PC-3 (cell line): Measurements from ENCODE around the gene ARNT2. TPM values are rescaled to one million over a fixed set of nuclear protein-coding genes. Genes with fewer than 3 reads are reported as not detected.

ENCODE experiments used
- ATAC-seq: fragments of 200-7000 bp; cut with Tn5 transposase; 2 replicates; pipeline ENCODE4 v1.9.1; 2020; ENCODE audit warnings: mild to moderate bottlenecking, moderate library complexity
- BruUV-seq: library from RNA; stranded (reverse); fragments of 400-500 nt; replicated peaks from 2 replicates; lab custom pipeline; 2021; lab: Mats Ljungman, UMichigan
- CTCF ChIA-PET: fragments of 300-600 bp; sonication (Branson Sonifier 250); formaldehyde crosslinking; loops from one replicate; lab custom pipeline; 2022; ENCODE audit warnings: antibody characterized with exemption; lab: Charles Lee
- POLR2A ChIA-PET: fragments of 300-600 bp; sonication (Branson Sonifier 250); formaldehyde crosslinking; loops from one replicate; lab custom pipeline; 2022; ENCODE audit warnings: antibody characterized with exemption; ENCODE audit not compliant: unreplicated experiment; lab: Charles Lee
- DNase-seq: peaks from one replicate; pipeline ENCODE4 v3.0.0-alpha.2; 2015
- H2AFZ ChIP-seq: fragments of 300-600 bp; sonication (generic); 2 replicates; pipeline ENCODE4 v1.6.0; 2016; ENCODE audit warnings: antibody characterized with exemption, low read length
- H3F3A ChIP-seq: fragments of 300-600 bp; sonication (generic); one replicate; pipeline ENCODE4 v1.6.0; 2017; ENCODE audit warnings: antibody characterized with exemption, low read length, control low read depth, mild to moderate bottlenecking; ENCODE audit not compliant: unreplicated experiment
- H3K27ac ChIP-seq: fragments of 300-600 bp; sonication (generic); 2 replicates; pipeline ENCODE4 v1.5.1; 2016; ENCODE audit warnings: mild to moderate bottlenecking, low read length
- H3K27me3 ChIP-seq: fragments of 300-600 bp; sonication (generic); 2 replicates; pipeline ENCODE4 v1.6.1; 2016; ENCODE audit warnings: low read length, mixed read lengths
- H3K36me3 ChIP-seq: fragments of 300-600 bp; sonication (generic); 2 replicates; pipeline ENCODE4 v1.6.1; 2016; ENCODE audit warnings: low read depth, mixed run types, low read length, mixed read lengths
- H3K4me1 ChIP-seq: fragments of 300-600 bp; sonication (generic); 2 replicates; pipeline ENCODE4 v1.5.1; 2016; ENCODE audit warnings: low read length; ENCODE audit not compliant: insufficient read depth
- H3K4me2 ChIP-seq: fragments of 300-600 bp; sonication (generic); 2 replicates; pipeline ENCODE4 v1.6.0; 2016; ENCODE audit warnings: low read length
- H3K4me3 ChIP-seq: fragments of 300-600 bp; sonication (generic); 2 replicates; pipeline ENCODE4 v1.5.1; 2016; ENCODE audit warnings: mild to moderate bottlenecking, low read length, mixed read lengths
- H3K79me2 ChIP-seq: fragments of 300-600 bp; sonication (generic); 2 replicates; pipeline ENCODE4 v1.6.1; 2017; ENCODE audit warnings: low read length, mixed read lengths
- H3K9ac ChIP-seq: fragments of 300-600 bp; sonication (generic); 2 replicates; pipeline ENCODE4 v1.6.0; 2016; ENCODE audit warnings: mild to moderate bottlenecking, low read length
- H3K9me2 ChIP-seq: fragments of 300-600 bp; sonication (generic); replicated peaks from 2 replicates; pipeline ENCODE4 v1.6.1; 2016; ENCODE audit warnings: mixed run types, low read length, mixed read lengths
- H3K9me3 ChIP-seq: fragments of 300-600 bp; sonication (generic); 2 replicates; pipeline ENCODE4 v1.6.1; 2016; ENCODE audit warnings: low read length, mixed read lengths
- H4K20me1 ChIP-seq: fragments of 300-600 bp; sonication (generic); 2 replicates; pipeline ENCODE4 v1.6.1; 2016; ENCODE audit warnings: low read length, mixed read lengths
- EZH2 ChIP-seq: fragments of 300-600 bp; sonication (generic); IDR thresholded peaks from one replicate; pipeline ENCODE4 v1.6.1; 2017; ENCODE audit warnings: antibody characterized with exemption, mild to moderate bottlenecking, low read length; ENCODE audit not compliant: unreplicated experiment
- EZH2phosphoT487 ChIP-seq: fragments of 300-600 bp; sonication (generic); IDR thresholded peaks from 2 replicates; pipeline ENCODE4 v1.6.1; 2018; ENCODE audit warnings: mild to moderate bottlenecking, antibody characterized with exemption, low read length, borderline replicate concordance
- intact Hi-C: fragments of 100-400 bp; cut with micrococcal nuclease; formaldehyde crosslinking; loops from 2 replicates; pipeline ENCODE4 v1.9.0; 2023
- total RNA-seq: library from RNA; depleted of rRNA; stranded (reverse); fragments of >200 nt; gene quantifications from 2 replicates; pipeline ENCODE4 v1.2.3, GENCODE V29; 2014
- TF ChIP-seq, protein P1 (sequence below): fragments of 300-600 bp; sonication (generic); conservative IDR thresholded peaks from 2 replicates; pipeline ENCODE4 v1.5.1; 2017; ENCODE audit warnings: antibody characterized with exemption, low read depth, mild to moderate bottlenecking, low read length

The ARNT2 gene
- total RNA-seq, 1 experiment from 2014 or later, result 0.11 TPM

- no TSS peak for BruUV-seq
- no peak for TF ChIP-seq EZH2phosphoT487
- TF ChIP-seq, protein P1, sequence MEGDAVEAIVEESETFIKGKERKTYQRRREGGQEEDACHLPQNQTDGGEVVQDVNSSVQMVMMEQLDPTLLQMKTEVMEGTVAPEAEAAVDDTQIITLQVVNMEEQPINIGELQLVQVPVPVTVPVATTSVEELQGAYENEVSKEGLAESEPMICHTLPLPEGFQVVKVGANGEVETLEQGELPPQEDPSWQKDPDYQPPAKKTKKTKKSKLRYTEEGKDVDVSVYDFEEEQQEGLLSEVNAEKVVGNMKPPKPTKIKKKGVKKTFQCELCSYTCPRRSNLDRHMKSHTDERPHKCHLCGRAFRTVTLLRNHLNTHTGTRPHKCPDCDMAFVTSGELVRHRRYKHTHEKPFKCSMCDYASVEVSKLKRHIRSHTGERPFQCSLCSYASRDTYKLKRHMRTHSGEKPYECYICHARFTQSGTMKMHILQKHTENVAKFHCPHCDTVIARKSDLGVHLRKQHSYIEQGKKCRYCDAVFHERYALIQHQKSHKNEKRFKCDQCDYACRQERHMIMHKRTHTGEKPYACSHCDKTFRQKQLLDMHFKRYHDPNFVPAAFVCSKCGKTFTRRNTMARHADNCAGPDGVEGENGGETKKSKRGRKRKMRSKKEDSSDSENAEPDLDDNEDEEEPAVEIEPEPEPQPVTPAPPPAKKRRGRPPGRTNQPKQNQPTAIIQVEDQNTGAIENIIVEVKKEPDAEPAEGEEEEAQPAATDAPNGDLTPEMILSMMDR, result no peak
- TF ChIP-seq EZH2, result no peak
- no peaks in the 10 kb centered on the region for H3K9me2 ChIP-seq
- peaks cover 25% of the 10 kb centered on the region for H3K27me3 ChIP-seq
- CTCF ChIA-PET, result no interaction called here
- no peaks in the 10 kb centered on the region for H4K20me1 ChIP-seq
- ATAC-seq (no peak), DNase-seq (no peak)
- intact Hi-C loops, result no loop called here
- no peak overlapping the region for H2AFZ ChIP-seq
- no peaks in the 10 kb centered on the region for H3K36me3 ChIP-seq
- no peaks in the 10 kb centered on the region for H3K9me3 ChIP-seq
- H3K4me1 ChIP-seq, result no peaks in the 10 kb centered on the region
- H3K79me2 ChIP-seq, result no peaks in the 10 kb centered on the region
- POLR2A ChIA-PET, result no interaction called here
- H3F3A ChIP-seq, result no peaks in the 10 kb centered on the region
- H3K9ac ChIP-seq, result no peak overlapping the region
- no peak overlapping the region for H3K27ac ChIP-seq
- no peak overlapping the region for H3K4me3 ChIP-seq
- no peak overlapping the region for H3K4me2 ChIP-seq
Measured at GRCh38 chr15:80507131-80507530, 102.9 kb downstream of the ARNT2 start.

- Histone ChIP-seq H3K4me2 (no peak overlapping the region), H3F3A (no peaks in the 10 kb centered on the region), H2AFZ (no peak overlapping the region), H3K79me2 (no peaks in the 10 kb centered on the region), H3K9ac (no peak overlapping the region), H3K9me2 (no peaks in the 10 kb centered on the region), H4K20me1 (no peaks in the 10 kb centered on the region), H3K4me1 (no peaks in the 10 kb centered on the region), H3K9me3 (no peaks in the 10 kb centered on the region), H3K27ac (no peak overlapping the region), H3K4me3 (no peak overlapping the region), H3K27me3 (peaks cover 19% of the 10 kb centered on the region), H3K36me3 (no peaks in the 10 kb centered on the region)
- no TSS peak for BruUV-seq
- TF ChIP-seq EZH2 (no peak), EZH2phosphoT487 (no peak)
- TF ChIP-seq, protein P1, result no peak
- DNase-seq, result no peak
- intact Hi-C loops, result no loop called here
- ATAC-seq, result no peak
- POLR2A ChIA-PET, result no interaction called here
- CTCF ChIA-PET, result no interaction called here
Measured at GRCh38 chr15:80507638-80508316, 103.6 kb downstream of the ARNT2 start.

DNA sequence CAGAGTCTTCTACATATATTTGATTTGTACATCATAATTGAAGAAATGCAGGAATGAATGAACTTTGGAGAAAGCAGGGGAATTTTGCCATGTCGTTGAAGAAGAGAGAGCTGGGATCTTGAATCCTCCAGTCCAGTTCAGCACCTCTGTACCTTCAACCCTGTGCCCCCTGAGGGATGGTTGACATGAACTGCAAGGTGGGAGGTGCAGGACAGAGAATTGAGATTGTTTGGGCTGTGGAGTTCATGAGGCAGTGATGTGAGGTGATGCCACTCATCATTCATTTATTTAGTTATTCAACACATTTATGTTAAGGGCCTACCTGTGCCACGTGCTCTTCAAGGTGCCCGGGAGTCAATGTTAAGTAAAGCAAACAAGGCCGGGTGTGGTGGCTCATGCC is 104.6 kb downstream of the ARNT2 start:
- Histone ChIP-seq H2AFZ (no peak overlapping the region), H3K36me3 (no peaks in the 10 kb centered on the region), H3K27ac (no peak overlapping the region), H3K4me3 (no peak overlapping the region), H3K79me2 (no peaks in the 10 kb centered on the region), H3K4me2 (no peak overlapping the region), H3F3A (no peaks in the 10 kb centered on the region), H3K4me1 (no peaks in the 10 kb centered on the region), H3K27me3 (peaks cover 9% of the 10 kb centered on the region), H3K9me3 (no peaks in the 10 kb centered on the region), H3K9me2 (no peaks in the 10 kb centered on the region), H4K20me1 (no peaks in the 10 kb centered on the region), H3K9ac (no peak overlapping the region)
- DNase-seq (no peak), ATAC-seq (no peak)
- TF ChIP-seq EZH2phosphoT487, result no peak
- TF ChIP-seq, protein P1, result no peak
- BruUV-seq, result no TSS peak
- CTCF ChIA-PET, result no interaction called here
- POLR2A ChIA-PET, result no interaction called here
- intact Hi-C loops, result no loop called here
